ENCODE measurements around the gene PSMC1.
A peak's percentile ranks its signal among the peaks of the same experiment; 100 is the strongest.

The PSMC1 gene

GRCh38 chr14:90276646-90277367, 20.5 kb downstream of the PSMC1 start:
- no peak overlapping the region for H3K27ac ChIP-seq
- H3K4me3 ChIP-seq, result no peak overlapping the region
- no peak for DNase-seq (ENCODE audit: low spot score)
- no peak for TF ChIP-seq CTCF (IDR thresholded peaks at IDR 0.05)

DNA sequence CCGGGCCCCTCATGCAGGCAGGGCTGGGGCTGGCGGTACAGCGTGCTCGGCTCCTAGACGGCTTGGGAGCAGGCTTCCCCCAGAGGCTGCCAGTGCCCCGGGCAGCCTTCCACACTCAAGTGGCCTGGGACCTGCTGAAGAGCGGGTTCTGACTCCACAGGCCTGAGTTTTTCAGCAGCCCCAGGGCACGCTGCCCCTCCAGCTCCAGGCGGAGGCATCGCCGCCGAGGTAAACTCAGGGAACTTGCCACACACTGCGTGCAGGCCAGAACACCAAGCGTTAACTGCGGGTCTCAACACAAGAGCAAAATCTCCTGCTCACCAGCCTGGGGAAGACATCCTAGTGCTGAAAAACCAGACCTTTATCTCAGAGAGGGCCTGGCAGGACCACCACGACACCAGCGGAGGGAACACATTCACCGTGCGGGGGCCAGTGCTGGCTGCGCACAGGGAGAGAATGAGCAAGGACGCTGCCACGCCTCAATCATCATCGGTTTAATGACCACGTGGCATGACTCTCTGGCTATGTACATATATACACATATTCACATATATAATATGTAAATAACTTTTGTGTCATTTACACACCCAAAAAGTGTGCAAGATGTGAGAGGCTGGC, 21.3 kb downstream of the PSMC1 start:
- H3K27ac ChIP-seq, result no peak overlapping the region
- no peak overlapping the region for H3K4me3 ChIP-seq
- no peak for DNase-seq (ENCODE audit: low spot score)
- no peak for TF ChIP-seq CTCF (IDR thresholded peaks at IDR 0.05)

- Histone ChIP-seq H3K27ac (no peak overlapping the region), H3K4me3 (no peak overlapping the region)
- peak; percentile 2 for DNase-seq (ENCODE audit: low spot score)
- no peak for TF ChIP-seq CTCF (IDR thresholded peaks at IDR 0.05)
Measured at GRCh38 chr14:90278199-90279175, 22.1 kb downstream of the PSMC1 start.

DNA sequence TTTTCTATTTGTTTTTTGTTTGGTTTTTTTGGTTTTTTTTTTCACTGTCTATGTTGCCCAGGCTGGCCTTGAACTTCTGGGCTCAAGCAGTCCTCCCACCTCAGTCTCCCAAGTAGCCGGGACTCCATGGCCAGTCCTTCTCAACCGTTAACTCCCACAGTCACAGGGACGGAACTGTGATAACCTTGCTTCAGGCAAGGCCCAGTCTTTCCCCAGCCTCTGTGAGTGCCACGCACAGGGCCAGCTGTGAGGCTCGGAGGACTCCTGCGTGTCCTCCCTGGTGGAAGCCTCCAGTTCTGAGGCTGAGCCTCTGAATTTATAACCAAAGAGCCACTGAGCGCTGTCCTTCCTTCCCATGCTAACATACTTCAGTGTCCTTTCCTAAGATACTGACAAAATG, 23.7 kb downstream of the PSMC1 start:
- no peak overlapping the region for H3K4me3 ChIP-seq
- DNase-seq (ENCODE audit: low spot score), result no peak
- H3K27ac ChIP-seq, result no peak overlapping the region
- no peak for TF ChIP-seq CTCF (IDR thresholded peaks at IDR 0.05)

GRCh38 chr14:90281261-90281660, 24.9 kb downstream of the PSMC1 start:
- TF ChIP-seq CTCF (IDR thresholded peaks at IDR 0.05), result no peak
- Histone ChIP-seq H3K4me3 (no peak overlapping the region), H3K27ac (no peak overlapping the region)
- DNase-seq (ENCODE audit: low spot score), result no peak

GRCh38 chr14:90281756-90282155, 25.4 kb downstream of the PSMC1 start:
- Histone ChIP-seq H3K4me3 (no peak overlapping the region), H3K27ac (no peak overlapping the region)
- no peak for DNase-seq (ENCODE audit: low spot score)
- no peak for TF ChIP-seq CTCF (IDR thresholded peaks at IDR 0.05)
